Right lobe of liver (tissue), 6 donors: ENCODE measurements around the gene HSD3B1. TPM values are rescaled to one million over a fixed set of nuclear protein-coding genes. Genes with fewer than 3 reads are reported as not detected.
A peak's percentile ranks its signal among the peaks of the same experiment; 100 is the strongest.

Experiments
- ATAC-seq, 4 donors: fragments of 200-7000 bp; cut with Tn5 transposase; one replicate each; pipeline ENCODE4 v1.9.1; 2020; ENCODE audit warnings: mild to moderate bottlenecking in 4 of 4, moderate library complexity in 4 of 4
- DNase-seq, 3 donors: peaks; one replicate each; pipeline ENCODE4 v3.0.0-alpha.2; 2020
- H3K27ac ChIP-seq, 3 donors: fragments of 200-600 bp; one replicate each; pipeline ENCODE4 v1.8.0; 2022
- H3K27me3 ChIP-seq, 2 donors: fragments of 200-600 bp; one replicate each; pipeline ENCODE4 v1.8.0; 2022
- H3K36me3 ChIP-seq, 4 donors: fragments of 200-600 bp; sonication (generic) in 1 of 4; one replicate each; pipeline versions ENCODE4 v1.5.1 to v1.8.0; 2017 to 2022; ENCODE audit warnings: control low read depth in 1 of 4
- H3K4me1 ChIP-seq, 4 donors: fragments of 200-600 bp; sonication (generic) in 1 of 4; one replicate each; pipeline versions ENCODE4 v1.5.1 to v1.8.0; 2017 to 2022; ENCODE audit warnings: control low read depth in 1 of 4
- H3K4me3 ChIP-seq, 3 donors: fragments of 200-600 bp; one replicate each; pipeline ENCODE4 v1.8.0; 2022
- H3K9me3 ChIP-seq, 4 donors: fragments of 200-600 bp; sonication (generic) in 1 of 4; one replicate each; pipeline versions ENCODE4 v1.5.1 to v1.8.0; 2017 to 2022; ENCODE audit warnings: control low read depth in 1 of 4
- POLR2A ChIP-seq: fragments of 450-650 bp; IDR thresholded peaks from one replicate; pipeline ENCODE4 v1.6.1; 2017; ENCODE audit warnings: antibody characterized with exemption, mild to moderate bottlenecking
- WGBS: methylation state at CpG from one replicate; pipeline ENCODE4 v1.1.6; 2018; ENCODE audit warnings: low coverage, low lambda C conversion rate; ENCODE audit not compliant: insufficient coverage; ENCODE audit errors: missing lambda C conversion rate; 5-methylcytosine and 5-hydroxymethylcytosine counted together
- intact Hi-C, 2 donors: fragments of 100-400 bp; cut with DNase I; formaldehyde crosslinking; loops; one replicate each; pipeline versions ENCODE4 v1.11.2 to v1.14.1; 2022
- total RNA-seq, 6 experiments: library from RNA; depleted of rRNA in 2 of 6; stranded (reverse); fragments of >200 nt in 2 of 6; fragmentation: NEBNext Ultra II Directional in 3 of 6; extraction: Animal tissue kit (Norgen Biotek cat#: 25700) in 3 of 6; gene quantifications; one replicate each; pipeline versions ENCODE4 v1.1.0 to v1.2.4, GENCODE V29; 2016 to 2023
- TF ChIP-seq, protein P1 (sequence below), 4 donors: fragments of 200-600 bp in 3 of 4; fragments of 450-650 bp in 1 of 4; IDR thresholded peaks; one replicate each; pipeline versions ENCODE4 v1.5.1 to v1.8.0; 2016 to 2022; ENCODE audit warnings: antibody characterized with exemption in 4 of 4, mild to moderate bottlenecking in 2 of 4
- donor health status: DM: no; HTN: yes; CAD: no.
- donor health status: DM: no; HTN: no; CAD: no.
- donor health status: DM: no; HTN: no; CAD: no.
- donor health status: DM: no; HTN: yes; CAD: no.
- donor health status: DM: no; HTN: yes; CAD: no.

The HSD3B1 gene
- total RNA-seq, 6 experiments from 2014 or later = 0.39 to 1.3 (median 0.74) TPM; not detected in 3

DNA sequence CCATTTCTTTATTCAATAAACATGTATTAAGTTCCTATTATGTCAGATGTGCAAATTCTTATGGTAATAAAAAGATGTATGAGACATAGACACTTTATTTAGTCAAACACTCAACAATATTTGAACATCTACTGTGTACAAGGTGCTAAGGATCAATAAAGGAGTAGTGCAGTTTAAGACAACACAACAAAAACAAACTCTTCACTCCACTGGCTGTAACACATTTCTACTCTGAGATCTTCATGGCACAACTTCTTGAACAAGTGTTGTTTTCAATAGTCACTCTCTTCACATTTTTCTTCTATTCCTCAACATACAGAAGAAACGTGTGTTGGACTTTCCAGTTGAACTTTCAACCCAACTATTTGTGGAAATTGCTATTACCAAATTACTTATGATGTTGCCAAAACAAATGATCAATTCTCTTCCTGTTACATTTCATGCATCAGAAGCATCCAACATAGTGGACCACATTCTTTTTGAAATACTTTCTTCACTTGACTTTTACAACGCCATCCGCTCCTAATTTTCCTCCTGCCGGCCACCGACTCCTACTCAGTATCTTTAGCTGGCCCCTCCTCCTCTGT lies 25.4 kb downstream of the HSD3B1 start:
- intact Hi-C loops = no loop called here

DNA sequence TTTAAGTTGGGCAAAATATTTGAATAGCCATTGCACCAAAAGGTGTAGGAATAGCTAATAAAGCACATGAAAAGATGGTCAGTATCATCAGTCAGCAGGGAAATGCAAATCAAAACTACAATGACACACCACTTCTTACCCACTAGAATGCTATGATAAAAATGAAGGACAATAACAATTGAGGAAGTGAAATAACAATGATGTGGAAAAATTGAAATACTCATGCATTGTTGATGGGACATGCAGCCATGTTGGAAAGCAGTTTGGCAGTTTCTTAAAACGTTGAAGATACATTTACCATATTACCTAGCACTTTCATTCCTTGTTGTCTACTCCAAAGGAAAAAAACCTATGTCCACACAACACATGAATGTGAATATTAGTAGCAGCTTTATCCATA lies 28.4 kb downstream of the HSD3B1 start:
- DNase-seq = no peak
- WGBS = 36% methylated on average over 1 of the region's 1 CpG
- Histone ChIP-seq H3K4me3 (no peak overlapping the region), H3K36me3 (no peaks in the 10 kb centered on the region), H3K4me1 (peaks cover 0 to 46% (median 22%) of the 10 kb centered on the region in 4 donors), H3K27ac (no peak overlapping the region), H3K27me3 (no peaks in the 10 kb centered on the region), H3K9me3 (no peaks in the 10 kb centered on the region)
- ATAC-seq = no peak
- TF ChIP-seq POLR2A = no peak
- TF ChIP-seq, protein P1, sequence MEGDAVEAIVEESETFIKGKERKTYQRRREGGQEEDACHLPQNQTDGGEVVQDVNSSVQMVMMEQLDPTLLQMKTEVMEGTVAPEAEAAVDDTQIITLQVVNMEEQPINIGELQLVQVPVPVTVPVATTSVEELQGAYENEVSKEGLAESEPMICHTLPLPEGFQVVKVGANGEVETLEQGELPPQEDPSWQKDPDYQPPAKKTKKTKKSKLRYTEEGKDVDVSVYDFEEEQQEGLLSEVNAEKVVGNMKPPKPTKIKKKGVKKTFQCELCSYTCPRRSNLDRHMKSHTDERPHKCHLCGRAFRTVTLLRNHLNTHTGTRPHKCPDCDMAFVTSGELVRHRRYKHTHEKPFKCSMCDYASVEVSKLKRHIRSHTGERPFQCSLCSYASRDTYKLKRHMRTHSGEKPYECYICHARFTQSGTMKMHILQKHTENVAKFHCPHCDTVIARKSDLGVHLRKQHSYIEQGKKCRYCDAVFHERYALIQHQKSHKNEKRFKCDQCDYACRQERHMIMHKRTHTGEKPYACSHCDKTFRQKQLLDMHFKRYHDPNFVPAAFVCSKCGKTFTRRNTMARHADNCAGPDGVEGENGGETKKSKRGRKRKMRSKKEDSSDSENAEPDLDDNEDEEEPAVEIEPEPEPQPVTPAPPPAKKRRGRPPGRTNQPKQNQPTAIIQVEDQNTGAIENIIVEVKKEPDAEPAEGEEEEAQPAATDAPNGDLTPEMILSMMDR (IDR thresholded peaks at IDR 0.05) = no peak
- intact Hi-C loops = no loop called here

More for the DNA sequence above, 25.4 kb downstream of the HSD3B1 start:
- H3K27me3 ChIP-seq = no peaks in the 10 kb centered on the region
- ATAC-seq (peak; percentile 67 to 87 (median 78)), DNase-seq (no peak)
- TF ChIP-seq, protein P1 (IDR thresholded peaks at IDR 0.05) = no peak
- no peak for TF ChIP-seq POLR2A
- no peaks in the 10 kb centered on the region for H3K9me3 ChIP-seq
- no peaks in the 10 kb centered on the region for H3K36me3 ChIP-seq
- peak overlapping the region in 2 of 3 donors; percentile 16 to 49 for H3K27ac ChIP-seq
- H3K4me1 ChIP-seq = peaks cover 0 to 19% (median 8%) of the 10 kb centered on the region in 4 donors
- WGBS = 24% methylated on average over 5 of the region's 5 CpGs
- H3K4me3 ChIP-seq = no peak overlapping the region

DNA sequence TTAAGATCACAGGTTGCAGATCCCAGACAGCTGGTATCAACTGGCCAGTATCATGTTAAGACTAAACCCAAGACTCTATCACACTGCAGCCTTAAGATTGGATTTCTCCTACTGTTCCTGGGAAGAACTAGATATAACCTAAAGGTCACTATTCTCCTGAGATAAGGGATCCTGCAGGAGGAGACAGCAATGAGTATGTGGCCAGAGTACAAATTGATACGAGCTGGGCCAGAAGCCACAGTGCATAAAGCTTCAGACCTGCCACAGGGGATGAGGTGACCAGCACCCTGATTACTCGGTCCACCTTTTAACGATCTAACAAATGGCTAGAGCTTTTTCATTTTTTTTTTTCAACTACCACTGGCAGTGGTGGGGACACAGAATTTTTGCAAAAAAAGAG lies 31.0 kb downstream of the HSD3B1 start:
- DNase-seq (peak in 1 of 3 donors; percentile 66), ATAC-seq (peak; percentile 45 to 58 (median 50))
- Histone ChIP-seq H3K4me3 (peak overlapping the region in 1 of 3 donors; percentile 5), H3K36me3 (no peaks in the 10 kb centered on the region), H3K4me1 (peaks cover 0 to 52% (median 26%) of the 10 kb centered on the region in 4 donors), H3K9me3 (no peaks in the 10 kb centered on the region), H3K27ac (peak overlapping the region in 2 of 3 donors; percentile 70 to 88), H3K27me3 (no peaks in the 10 kb centered on the region)
- 15% methylated on average over 3 of the region's 3 CpGs for WGBS
- intact Hi-C loops = no loop called here
- TF ChIP-seq, protein P1 (IDR thresholded peaks at IDR 0.05) = no peak
- TF ChIP-seq POLR2A = no peak

DNA sequence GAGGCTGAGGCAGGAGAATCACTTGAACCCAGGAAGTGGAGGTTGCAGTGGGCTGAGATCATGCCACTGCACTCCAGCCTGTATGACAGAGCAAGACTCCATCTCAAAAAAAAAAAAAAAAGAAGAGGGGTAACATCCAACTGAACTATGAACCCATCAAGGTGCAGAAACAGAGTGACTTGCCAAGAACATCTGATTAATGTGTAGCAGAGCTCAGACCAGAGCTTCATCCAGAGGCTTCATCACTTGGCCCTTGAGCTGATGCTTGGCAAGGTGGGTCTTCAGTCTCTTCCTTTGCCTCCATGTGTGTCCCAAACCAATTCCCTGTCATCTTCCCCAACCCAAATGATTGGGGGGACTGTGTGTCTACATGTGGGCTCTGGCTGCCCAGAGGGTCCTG lies 32.6 kb downstream of the HSD3B1 start:
- Histone ChIP-seq H3K4me1 (peaks cover 0 to 59% (median 23%) of the 10 kb centered on the region in 4 donors), H3K27me3 (no peaks in the 10 kb centered on the region), H3K36me3 (no peaks in the 10 kb centered on the region), H3K27ac (peak overlapping the region in 2 of 3 donors; percentile 83 to 88), H3K4me3 (no peak overlapping the region), H3K9me3 (no peaks in the 10 kb centered on the region)
- intact Hi-C loops = no loop called here
- ATAC-seq (peak; percentile 65 to 77 (median 72)), DNase-seq (peak in 1 of 3 donors; percentile 75)
- no peak for TF ChIP-seq POLR2A
- TF ChIP-seq, protein P1 (IDR thresholded peaks at IDR 0.05) = no peak
